ENCODE measurements around the gene AIG1. TPM values are rescaled to one million over a fixed set of nuclear protein-coding genes. Genes with fewer than 3 reads are reported as not detected.

The AIG1 gene
- total and polyA plus RNA-seq, 2 of the 4 experiments (the other 2 are of a cell fraction) = 21.3 to 27.1 TPM

DNA sequence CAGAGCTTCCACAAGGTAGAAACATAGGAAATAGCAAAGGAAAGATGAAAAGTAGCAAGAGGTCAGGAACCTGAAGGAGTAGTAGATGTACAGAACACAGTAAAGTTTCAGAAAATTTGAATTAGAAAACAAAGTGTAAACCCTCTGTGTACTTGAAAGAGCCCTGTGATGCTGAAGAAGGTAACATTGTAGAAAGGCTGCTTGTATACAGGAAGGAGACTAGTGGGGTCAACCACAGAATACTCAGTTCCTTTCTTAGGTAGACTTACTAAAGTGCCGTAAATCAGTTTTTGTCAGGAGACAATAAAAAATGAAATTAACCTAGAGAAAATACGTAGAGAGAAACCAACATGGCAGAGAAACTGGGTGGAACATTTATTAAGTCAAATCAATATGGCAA is 149.7 kb downstream of the AIG1 start:
- no peak overlapping the region for H3K56ac ChIP-seq (ENCODE audit: extremely low read depth, insufficient read depth, low read length)
- DNase-seq = no peak
- no peak overlapping the region for H4K91ac ChIP-seq (ENCODE audit: insufficient read depth, low read depth, low read length)
- no peak overlapping the region for H3K27ac ChIP-seq (ENCODE audit: insufficient read depth, low read length)
- no peak overlapping the region for H3K4ac ChIP-seq (ENCODE audit: low read depth, low read length)
- no peak for ATAC-seq (ENCODE audit: low read depth)
- H2AK5ac ChIP-seq (ENCODE audit: low read depth, low read length) = no peak overlapping the region
- H2BK15ac ChIP-seq (ENCODE audit: low read depth, low read length) = no peak overlapping the region
- dilution Hi-C loops (cut with HindIII; ENCODE audit: low sequenced_read_pairs, unreplicated experiment) = no loop called here
- H3K4me1 ChIP-seq (ENCODE audit: control insufficient read depth, insufficient read depth, low read length) = no peaks in the 10 kb centered on the region
- TF ChIP-seq MAZ (IDR thresholded peaks at IDR 0.05; ENCODE audit: borderline replicate concordance, low read depth, low read length) = no peak
- no peak for TF ChIP-seq MXI1 (IDR thresholded peaks at IDR 0.05; ENCODE audit: borderline replicate concordance, low read depth, low read length)
- TF ChIP-seq MAFK (IDR thresholded peaks at IDR 0.05; ENCODE audit: low read depth, low read length) = no peak
- TF ChIP-seq CHD1 (IDR thresholded peaks at IDR 0.05; ENCODE audit: low read depth, low read length) = no peak
- no peak for TF ChIP-seq ELK1 (IDR thresholded peaks at IDR 0.05; ENCODE audit: borderline replicate concordance, low read depth, low read length)
- TF ChIP-seq RAD21 (IDR thresholded peaks at IDR 0.05; ENCODE audit: low read length) = no peak
- TF ChIP-seq CTCF (conservative IDR thresholded peaks at IDR 0.05; ENCODE audit: low read depth, low read length) = no peak
- no peak for TF ChIP-seq FOS (IDR thresholded peaks at IDR 0.05; ENCODE audit: low read depth, low read length)
- no peak for TF ChIP-seq SMC3 (IDR thresholded peaks at IDR 0.05; ENCODE audit: low read depth, low read length)
- TF ChIP-seq, protein P1, sequence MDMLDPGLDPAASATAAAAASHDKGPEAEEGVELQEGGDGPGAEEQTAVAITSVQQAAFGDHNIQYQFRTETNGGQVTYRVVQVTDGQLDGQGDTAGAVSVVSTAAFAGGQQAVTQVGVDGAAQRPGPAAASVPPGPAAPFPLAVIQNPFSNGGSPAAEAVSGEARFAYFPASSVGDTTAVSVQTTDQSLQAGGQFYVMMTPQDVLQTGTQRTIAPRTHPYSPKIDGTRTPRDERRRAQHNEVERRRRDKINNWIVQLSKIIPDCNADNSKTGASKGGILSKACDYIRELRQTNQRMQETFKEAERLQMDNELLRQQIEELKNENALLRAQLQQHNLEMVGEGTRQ (IDR thresholded peaks at IDR 0.05; ENCODE audit: low read depth, low read length) = no peak
- no peak for TF ChIP-seq RCOR1 (IDR thresholded peaks at IDR 0.05; ENCODE audit: insufficient replicate concordance, low read length)
- TF ChIP-seq RFX5 (IDR thresholded peaks at IDR 0.05; ENCODE audit: low read depth, low read length) = no peak
- H3K36me3 ChIP-seq (ENCODE audit: control insufficient read depth, insufficient read depth, low read length) = no peaks in the 10 kb centered on the region
- no peak overlapping the region for H2BK5ac ChIP-seq (ENCODE audit: low read depth, low read length, poor library complexity, severe bottlenecking)
- H2BK20ac ChIP-seq (ENCODE audit: low read depth, low read length) = no peak overlapping the region
- H3K27me3 ChIP-seq (ENCODE audit: control insufficient read depth, insufficient read depth, low read length) = no peaks in the 10 kb centered on the region
- H4K20me1 ChIP-seq (ENCODE audit: insufficient read depth, low read length) = no peaks in the 10 kb centered on the region
- intact Hi-C loops (cut with micrococcal nuclease) = no loop called here
- in situ Hi-C loops (cut with MboI; ENCODE audit: low sequenced_read_pairs) = no loop called here
- H3K4me3 ChIP-seq (ENCODE audit: insufficient read depth, low read depth, low read length) = no peak overlapping the region
- ChIA-PET CTCF (no interaction called here), POLR2A (ENCODE audit: unreplicated experiment) (no interaction called here)
- H3K79me1 ChIP-seq (ENCODE audit: low read depth in 1 of 2, low read length in 2 of 2) = no peaks in the 10 kb centered on the region
- WGBS, 2 experiments (ENCODE audit: extremely low coverage in 2 of 2, insufficient read length in 1 of 2) = no CpG with 5 or more reads among the region's 2 CpGs
- BruUV-seq (replicated peaks) = no TSS peak
- H2AK9ac ChIP-seq (replicated peaks; ENCODE audit: low read depth, low read length, poor library complexity) = no peak overlapping the region
- H3K23ac ChIP-seq (ENCODE audit: low read depth, low read length) = no peak overlapping the region
- no peak overlapping the region for H2BK120ac ChIP-seq (ENCODE audit: low read depth, low read length)
- H2AFZ ChIP-seq (replicated peaks; ENCODE audit: low read length, poor library complexity) = no peak overlapping the region
- no peak overlapping the region for H4K5ac ChIP-seq (ENCODE audit: low read depth, low read length)
- no peak overlapping the region for H3K18ac ChIP-seq (ENCODE audit: low read depth, low read length)
- H3K9me1 ChIP-seq (ENCODE audit: insufficient read depth, low read length) = no peaks in the 10 kb centered on the region
- no peak overlapping the region for H3K14ac ChIP-seq (replicated peaks; ENCODE audit: low read depth, low read length)
- H4K8ac ChIP-seq (ENCODE audit: low read depth in 2 of 2, low read length in 2 of 2) = no peak overlapping the region
- H3K9me3 ChIP-seq (ENCODE audit: control insufficient read depth, insufficient read depth, low read length) = no peaks in the 10 kb centered on the region
- no peak overlapping the region for H3K9ac ChIP-seq (ENCODE audit: low read depth, low read length)
- no peak overlapping the region for H3K4me2 ChIP-seq (ENCODE audit: low read depth, low read length)
